HL-60/S4 treated with phorbol 12-myristate 13-acetate at 8.2 ng/mL for 4 days and 3 days (cell line): ENCODE measurements around the gene FBLN1.

Experiments used
- in situ Hi-C: fragments of 300-500 bp; cut with MboI; formaldehyde crosslinking; loops from 2 replicates; pipeline ENCODE4 v1.15.0; 2022; ENCODE audit warnings: low sequenced_read_pairs

Gene FBLN1

GRCh38 chr22:45628515-45628914, 125.8 kb downstream of the FBLN1 start:
- in situ Hi-C loops, result no loop called here

GRCh38 chr22:45629469-45630089, 126.9 kb downstream of the FBLN1 start:
- in situ Hi-C loops, result no loop called here

- in situ Hi-C loops, result no loop called here
These were observed 127.8 kb downstream of the FBLN1 start for GRCh38 chr22:45630436-45630835.

GRCh38 chr22:45631140-45631840, 128.6 kb downstream of the FBLN1 start:
- in situ Hi-C loops, result no loop called here

GRCh38 chr22:45631841-45632238, 129.2 kb downstream of the FBLN1 start:
- in situ Hi-C loops, result no loop called here

GRCh38 chr22:45632791-45633515, 130.3 kb downstream of the FBLN1 start:
- in situ Hi-C loops, result no loop called here

- in situ Hi-C loops, result no loop called here
These were observed 134.0 kb downstream of the FBLN1 start for GRCh38 chr22:45636683-45637082.

- in situ Hi-C loops, result no loop called here
These were observed 135.5 kb downstream of the FBLN1 start for GRCh38 chr22:45638197-45638596.

- in situ Hi-C loops, result no loop called here
These were observed 136.4 kb downstream of the FBLN1 start for GRCh38 chr22:45638834-45639746.

- in situ Hi-C loops, result no loop called here
These were observed 137.0 kb downstream of the FBLN1 start for GRCh38 chr22:45639747-45640102.

GRCh38 chr22:45640291-45640940, 137.7 kb downstream of the FBLN1 start:
- in situ Hi-C loops, result no loop called here

GRCh38 chr22:45640941-45641621, 138.4 kb downstream of the FBLN1 start:
- in situ Hi-C loops, result no loop called here

GRCh38 chr22:45642986-45643385, 140.3 kb downstream of the FBLN1 start:
- in situ Hi-C loops, result no loop called here

- in situ Hi-C loops, result no loop called here
These were observed 142.0 kb downstream of the FBLN1 start for GRCh38 chr22:45644714-45645113.

GRCh38 chr22:45645150-45645525, 142.5 kb downstream of the FBLN1 start:
- in situ Hi-C loops, result no loop called here

- in situ Hi-C loops, result no loop called here
These were observed 143.1 kb downstream of the FBLN1 start for GRCh38 chr22:45645526-45646414.

GRCh38 chr22:45647532-45648225, 145.0 kb downstream of the FBLN1 start:
- in situ Hi-C loops, result no loop called here

- in situ Hi-C loops, result no loop called here
These were observed 145.8 kb downstream of the FBLN1 start for GRCh38 chr22:45648301-45649117.
